IMR-90 (cell line): ENCODE results near the gene C2orf49. TPM values are rescaled to one million over a fixed set of nuclear protein-coding genes. Genes with fewer than 3 reads are reported as not detected.

Source experiments
- ATAC-seq: fragments of 200-7000 bp; cut with Tn5 transposase; 2 replicates; pipeline ENCODE4 v1.9.1; 2020; ENCODE audit warnings: low read depth, mild to moderate bottlenecking, moderate library complexity
- BruUV-seq: library from RNA; stranded (reverse); fragments of 400-500 nt; replicated peaks from 2 replicates; lab custom pipeline; 2021; lab: Mats Ljungman, UMichigan
- CTCF ChIA-PET: fragments of 300-600 bp; formaldehyde crosslinking; extraction: SDS; loops from one replicate; lab custom pipeline; 2021; ENCODE audit warnings: antibody characterized with exemption; lab: Yijun Ruan, JAX
- POLR2A ChIA-PET: fragments of 300-600 bp; sonication (Branson Sonifier 250); formaldehyde crosslinking; loops from one replicate; lab custom pipeline; 2022; ENCODE audit warnings: antibody characterized with exemption; ENCODE audit not compliant: unreplicated experiment; lab: Charles Lee
- DNase-seq: peaks from one replicate; pipeline ENCODE4 v3.0.0; 2013
- H2AFZ ChIP-seq: replicated peaks from 2 replicates; pipeline ENCODE3; 2013; ENCODE audit warnings: low read length, mild to moderate bottlenecking; ENCODE audit not compliant: poor library complexity
- H2AK5ac ChIP-seq: 2 replicates; pipeline ENCODE4 v1.6.1; 2013; ENCODE audit warnings: low read depth, low read length, inconsistent platforms
- H2AK9ac ChIP-seq: replicated peaks from 2 replicates; pipeline ENCODE3; 2013; ENCODE audit warnings: mild to moderate bottlenecking, low read depth, low read length, moderate library complexity; ENCODE audit not compliant: poor library complexity
- H2BK120ac ChIP-seq: 2 replicates; pipeline ENCODE4 v1.6.1; 2013; ENCODE audit warnings: low read depth, low read length, inconsistent platforms
- H2BK15ac ChIP-seq: 3 replicates; pipeline ENCODE4 v1.6.1; 2013; ENCODE audit warnings: low read depth, low read length, inconsistent platforms
- H2BK20ac ChIP-seq: 2 replicates; pipeline ENCODE4 v1.6.1; 2013; ENCODE audit warnings: low read depth, mild to moderate bottlenecking, inconsistent platforms, low read length, moderate library complexity
- H2BK5ac ChIP-seq: 2 replicates; pipeline ENCODE4 v1.6.1; 2013; ENCODE audit warnings: mild to moderate bottlenecking, low read depth, low read length, inconsistent platforms; ENCODE audit not compliant: poor library complexity, severe bottlenecking
- H3K14ac ChIP-seq: replicated peaks from 2 replicates; pipeline ENCODE4 v1.6.1; 2013; ENCODE audit warnings: low read depth, low read length, inconsistent platforms
- H3K18ac ChIP-seq: 2 replicates; pipeline ENCODE4 v1.6.1; 2013; ENCODE audit warnings: low read depth, low read length, control low read depth
- H3K23ac ChIP-seq: 2 replicates; pipeline ENCODE4 v1.6.1; 2013; ENCODE audit warnings: low read depth, low read length, inconsistent platforms
- H3K27ac ChIP-seq: 2 replicates; pipeline ENCODE4 v1.5.1; 2013; ENCODE audit warnings: mild to moderate bottlenecking, control low read depth, low read length; ENCODE audit not compliant: insufficient read depth
- H3K27me3 ChIP-seq: 2 replicates; pipeline ENCODE4 v1.6.1; 2013; ENCODE audit warnings: low read length; ENCODE audit not compliant: control insufficient read depth, insufficient read depth
- H3K36me3 ChIP-seq: 2 replicates; pipeline ENCODE4 v1.6.1; 2013; ENCODE audit warnings: low read length, mixed read lengths; ENCODE audit not compliant: control insufficient read depth, insufficient read depth
- H3K4ac ChIP-seq: 2 replicates; pipeline ENCODE4 v1.6.1; 2013; ENCODE audit warnings: low read depth, low read length, inconsistent platforms
- H3K4me1 ChIP-seq: 2 replicates; pipeline ENCODE4 v1.6.1; 2013; ENCODE audit warnings: low read length, mixed read lengths; ENCODE audit not compliant: control insufficient read depth, insufficient read depth
- H3K4me2 ChIP-seq: 2 replicates; pipeline ENCODE4 v1.6.1; 2013; ENCODE audit warnings: low read depth, mild to moderate bottlenecking, control low read depth, low read length, moderate library complexity
- H3K4me3 ChIP-seq: 2 replicates; pipeline ENCODE4 v1.5.1; 2013; ENCODE audit warnings: low read depth, mild to moderate bottlenecking, control low read depth, low read length, moderate library complexity; ENCODE audit not compliant: insufficient read depth
- H3K56ac ChIP-seq: 2 replicates; pipeline ENCODE4 v1.6.1; 2013; ENCODE audit warnings: low read length, inconsistent platforms; ENCODE audit not compliant: insufficient read depth; ENCODE audit errors: extremely low read depth
- H3K79me1 ChIP-seq, 2 experiments: 2 replicates each; pipeline ENCODE4 v1.6.1; 2013; ENCODE audit warnings: low read length in 2 of 2, inconsistent platforms in 1 of 2, low read depth in 1 of 2
- H3K9ac ChIP-seq: 2 replicates; pipeline ENCODE4 v1.6.1; 2013; ENCODE audit warnings: low read depth, low read length, control low read depth
- H3K9me1 ChIP-seq: 2 replicates; pipeline ENCODE4 v1.6.1; 2013; ENCODE audit warnings: low read length, inconsistent platforms; ENCODE audit not compliant: insufficient read depth
- H3K9me3 ChIP-seq: 2 replicates; pipeline ENCODE4 v1.6.1; 2013; ENCODE audit warnings: low read length; ENCODE audit not compliant: control insufficient read depth, insufficient read depth
- H4K20me1 ChIP-seq: 2 replicates; pipeline ENCODE4 v1.6.1; 2013; ENCODE audit warnings: low read length, inconsistent platforms; ENCODE audit not compliant: insufficient read depth
- H4K5ac ChIP-seq: 2 replicates; pipeline ENCODE4 v1.6.1; 2013; ENCODE audit warnings: mild to moderate bottlenecking, low read depth, low read length, control low read depth
- H4K8ac ChIP-seq, 2 experiments: 2 replicates each; pipeline ENCODE4 v1.6.1; 2013; ENCODE audit warnings: low read depth in 2 of 2, low read length in 2 of 2, control low read depth in 1 of 2, inconsistent platforms in 1 of 2
- H4K91ac ChIP-seq: 2 replicates; pipeline ENCODE4 v1.6.1; 2013; ENCODE audit warnings: low read depth, low read length, inconsistent platforms; ENCODE audit not compliant: insufficient read depth
- MAZ ChIP-seq: IDR thresholded peaks from 2 replicates; pipeline ENCODE4 v1.6.1; 2012; ENCODE audit warnings: low read depth, mild to moderate bottlenecking, low read length, improper control_type of control experiment, moderate library complexity, borderline replicate concordance
- NFE2L2 ChIP-seq: fragments of 150-350 bp; IDR thresholded peaks from 2 replicates; pipeline ENCODE4 v1.6.1; 2016; ENCODE audit warnings: low read depth, mild to moderate bottlenecking, low read length
- WGBS, 2 experiments: methylation state at CpG; one replicate each; pipeline versions ENCODE4 v1.1.5 to v1.1.7; 2013; ENCODE audit warnings: missing lambda C conversion rate in 2 of 2; ENCODE audit not compliant: insufficient read length in 1 of 2; ENCODE audit errors: extremely low coverage in 2 of 2; 5-methylcytosine and 5-hydroxymethylcytosine counted together
- dilution Hi-C: fragments of 300-500 bp; cut with HindIII; formaldehyde crosslinking; loops from one replicate; pipeline ENCODE4 v1.14.3; 2018; ENCODE audit warnings: low sequenced_read_pairs; ENCODE audit not compliant: unreplicated experiment
- in situ Hi-C: fragments of 300-500 bp; cut with MboI; formaldehyde crosslinking; loops from 3 replicates; pipeline ENCODE4 v1.14.3; 2019; ENCODE audit warnings: low sequenced_read_pairs, inconsistent platforms, mixed read lengths
- intact Hi-C: fragments of 100-400 bp; cut with micrococcal nuclease; formaldehyde crosslinking; loops from 2 replicates; pipeline ENCODE4 v1.10.0; 2022
- polyA plus RNA-seq, 3 experiments: library from polyadenylated mRNA; depleted of rRNA; stranded (reverse); fragments of >200 nt; gene quantifications; 2 replicates each; pipeline ENCODE4 v1.2.3, GENCODE V29; 2012; ENCODE audit warnings: low replicate concordance in 1 of 3
- total RNA-seq: library from RNA; depleted of rRNA; stranded (reverse); fragments of >200 nt; gene quantifications from 2 replicates; pipeline ENCODE4 v1.2.3, GENCODE V29; 2012
- TF ChIP-seq, protein P1 (sequence below): conservative IDR thresholded peaks from 2 replicates; pipeline ENCODE4 v1.5.1; 2012; ENCODE audit warnings: mild to moderate bottlenecking, low read depth, low read length, improper control_type of control experiment
- TF ChIP-seq, protein P2 (sequence below): fragments of 150-350 bp; IDR thresholded peaks from 2 replicates; pipeline ENCODE4 v1.6.1; 2017; ENCODE audit warnings: mild to moderate bottlenecking, antibody characterized with exemption, low read length, low read depth

The C2orf49 gene
- total and polyA plus RNA-seq, 2 of the 4 experiments (the other 2 are of a cell fraction): 3.8 to 8.5 TPM

DNA sequence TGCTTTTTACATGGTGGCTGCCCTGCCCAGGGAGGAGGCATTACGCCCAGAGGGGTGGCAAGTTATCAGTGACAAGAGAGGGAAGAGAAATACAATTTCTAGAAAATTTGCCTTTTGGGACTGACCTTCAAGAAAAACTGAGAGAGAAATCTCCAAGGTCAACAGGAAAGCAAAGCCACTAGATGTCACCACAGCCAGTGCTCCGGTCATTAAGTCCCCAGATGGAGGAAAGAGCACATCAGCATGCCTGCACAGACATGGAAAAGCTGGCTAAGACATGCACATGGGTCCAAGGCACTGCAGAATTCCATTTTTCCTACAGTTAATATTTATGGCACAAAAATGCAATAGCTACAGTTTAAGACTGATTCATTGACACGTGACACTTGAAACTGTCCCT, 40.5 kb downstream of the C2orf49 start:
- ChIA-PET POLR2A (interaction anchor here (0.7 kb wide), 1 partner anchor 147 kb away, joined by 3 read pairs; no protein-coding TSS in a partner anchor), CTCF (interaction anchor here (1.4 kb wide), 1 partner anchor 27 kb away, joined by 3 read pairs; no protein-coding TSS in a partner anchor)
- Histone ChIP-seq H3K27ac (peak overlapping the region; percentile 75), H3K14ac (peak overlapping the region; percentile 88), H2AK9ac (no peak overlapping the region), H3K9me1 (peaks cover 61% of the 10 kb centered on the region), H3K79me1 (peaks cover 42 to 92% of the 10 kb centered on the region in 2 experiments), H3K9me3 (no peaks in the 10 kb centered on the region), H3K36me3 (peaks cover 78% of the 10 kb centered on the region), H3K23ac (peak overlapping the region; percentile 23), H4K5ac (peak overlapping the region; percentile 83), H3K4me1 (peaks cover 68% of the 10 kb centered on the region), H3K4me3 (no peak overlapping the region), H2BK20ac (peak overlapping the region; percentile 54), H3K27me3 (no peaks in the 10 kb centered on the region), H3K18ac (peak overlapping the region; percentile 69), H2BK120ac (peak overlapping the region; percentile 66), H3K4ac (peak overlapping the region; percentile 84), H4K91ac (peak overlapping the region; percentile 78), H3K9ac (peak overlapping the region; percentile 49; the same call in 1 of the 2 replicates), H3K4me2 (no peak overlapping the region), H2BK15ac (peak overlapping the region; percentile 36; the same call in 1 of the 3 replicates), H2AFZ (no peak overlapping the region), H4K8ac (peak overlapping the region; percentile 34 to 60; a peak in 3 of 4 replicates), H3K56ac (peak overlapping the region; percentile 12; the same call in 1 of the 2 replicates), H2AK5ac (peak overlapping the region; percentile 33; the same call in 1 of the 2 replicates), H4K20me1 (peaks cover 55% of the 10 kb centered on the region), H2BK5ac (peak overlapping the region; percentile 97)
- intact Hi-C loops (no loop called here), dilution Hi-C loops (no loop called here), in situ Hi-C loops (no loop called here)
- no TSS peak for BruUV-seq
- DNase-seq: no peak
- no peak for ATAC-seq
- TF ChIP-seq, protein P1, sequence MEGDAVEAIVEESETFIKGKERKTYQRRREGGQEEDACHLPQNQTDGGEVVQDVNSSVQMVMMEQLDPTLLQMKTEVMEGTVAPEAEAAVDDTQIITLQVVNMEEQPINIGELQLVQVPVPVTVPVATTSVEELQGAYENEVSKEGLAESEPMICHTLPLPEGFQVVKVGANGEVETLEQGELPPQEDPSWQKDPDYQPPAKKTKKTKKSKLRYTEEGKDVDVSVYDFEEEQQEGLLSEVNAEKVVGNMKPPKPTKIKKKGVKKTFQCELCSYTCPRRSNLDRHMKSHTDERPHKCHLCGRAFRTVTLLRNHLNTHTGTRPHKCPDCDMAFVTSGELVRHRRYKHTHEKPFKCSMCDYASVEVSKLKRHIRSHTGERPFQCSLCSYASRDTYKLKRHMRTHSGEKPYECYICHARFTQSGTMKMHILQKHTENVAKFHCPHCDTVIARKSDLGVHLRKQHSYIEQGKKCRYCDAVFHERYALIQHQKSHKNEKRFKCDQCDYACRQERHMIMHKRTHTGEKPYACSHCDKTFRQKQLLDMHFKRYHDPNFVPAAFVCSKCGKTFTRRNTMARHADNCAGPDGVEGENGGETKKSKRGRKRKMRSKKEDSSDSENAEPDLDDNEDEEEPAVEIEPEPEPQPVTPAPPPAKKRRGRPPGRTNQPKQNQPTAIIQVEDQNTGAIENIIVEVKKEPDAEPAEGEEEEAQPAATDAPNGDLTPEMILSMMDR: no peak
- TF ChIP-seq, protein P2, sequence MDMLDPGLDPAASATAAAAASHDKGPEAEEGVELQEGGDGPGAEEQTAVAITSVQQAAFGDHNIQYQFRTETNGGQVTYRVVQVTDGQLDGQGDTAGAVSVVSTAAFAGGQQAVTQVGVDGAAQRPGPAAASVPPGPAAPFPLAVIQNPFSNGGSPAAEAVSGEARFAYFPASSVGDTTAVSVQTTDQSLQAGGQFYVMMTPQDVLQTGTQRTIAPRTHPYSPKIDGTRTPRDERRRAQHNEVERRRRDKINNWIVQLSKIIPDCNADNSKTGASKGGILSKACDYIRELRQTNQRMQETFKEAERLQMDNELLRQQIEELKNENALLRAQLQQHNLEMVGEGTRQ: no peak
- TF ChIP-seq MAZ (no peak), NFE2L2 (no peak)
- WGBS, 2 experiments: 92% methylated on average over 2 of the region's 3 CpGs; no CpG with 5 or more reads in 1 of the 2 experiments
